GM18867 (cell line): ENCODE measurements around the gene TRIM61.

ENCODE experiments used
- ATAC-seq: cut with Tn5 transposase; IDR thresholded peaks from one replicate; pipeline ENCODE4 v1.9.1; 2021; ENCODE audit warnings: mild to moderate bottlenecking, moderate library complexity; ENCODE audit not compliant: unreplicated experiment

The TRIM61 gene

DNA sequence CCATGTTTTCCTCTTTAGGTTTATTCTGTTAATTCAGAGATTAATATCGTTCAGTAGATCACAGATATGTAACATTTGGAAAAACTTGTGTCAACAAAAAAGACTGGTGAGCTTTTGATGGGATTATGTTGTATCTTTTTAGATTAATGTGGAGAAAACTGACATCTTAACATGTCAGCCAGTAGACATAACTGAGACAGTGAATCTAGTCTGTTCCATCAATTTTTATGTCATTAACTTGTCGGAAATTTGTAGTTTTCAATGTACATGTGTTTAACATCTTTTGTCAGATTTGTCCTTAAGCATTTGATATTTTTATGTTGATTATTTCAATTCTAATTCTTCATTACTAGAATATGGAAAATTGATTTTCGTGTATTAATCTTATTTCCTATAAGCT is 58.5 kb downstream of the TRIM61 start:
- ATAC-seq: no peak
